GM15510 (cell line): Measurements from ENCODE around the gene MED13L.

ENCODE experiments used
- POLR2A ChIP-seq: IDR thresholded peaks from 3 replicates; pipeline ENCODE4 v1.6.1; 2011; ENCODE audit warnings: borderline replicate concordance; ENCODE audit not compliant: insufficient read length; ENCODE audit errors: extremely low read depth

Gene MED13L

DNA sequence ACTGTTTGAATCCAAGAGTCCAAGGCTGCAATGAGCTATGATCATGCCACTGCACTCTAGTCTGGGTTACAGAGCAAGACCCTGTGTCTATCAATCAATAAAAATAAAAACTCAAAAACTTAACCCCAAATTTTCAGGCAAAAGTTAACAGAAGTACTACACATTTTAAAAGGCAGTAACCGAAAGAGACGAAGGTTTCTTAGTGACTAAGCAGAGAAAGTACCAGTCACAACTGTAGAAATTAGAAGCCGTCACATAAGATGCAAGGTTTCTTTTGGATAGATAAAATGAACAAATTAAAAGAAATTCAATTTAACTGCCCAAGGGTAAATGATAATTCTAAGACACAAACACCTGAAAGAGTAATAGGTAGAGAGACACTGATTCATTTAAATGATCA is 103.5 kb downstream of the MED13L start:
- TF ChIP-seq POLR2A = no peak

DNA sequence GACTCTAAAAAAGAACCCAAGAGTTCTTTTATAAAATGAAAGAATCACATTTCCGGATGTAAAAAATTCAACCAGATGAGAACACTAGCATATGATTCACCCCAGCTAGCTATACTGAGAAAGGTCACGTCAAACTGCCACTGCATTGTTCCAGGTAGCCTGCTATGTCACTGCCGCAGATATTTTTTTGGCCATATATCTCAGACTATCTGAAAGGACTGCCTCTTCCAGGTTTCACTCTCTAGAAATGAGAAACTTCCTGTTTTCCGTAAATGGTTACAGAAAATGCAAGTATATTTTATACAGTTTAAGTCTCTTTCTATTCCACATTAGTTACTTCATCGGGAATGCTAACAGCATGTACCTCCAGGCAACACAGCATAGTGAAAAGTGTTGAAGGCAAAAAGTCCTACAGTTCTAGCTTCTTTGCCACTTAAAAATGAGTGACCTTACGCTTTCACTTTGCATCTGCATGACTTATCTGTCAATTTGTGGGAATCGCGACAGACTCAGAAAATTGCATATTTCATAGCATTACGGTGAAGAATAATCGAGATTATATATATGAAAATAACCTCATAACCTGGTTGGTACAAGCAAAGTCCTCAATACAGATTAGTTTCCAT is 105.2 kb downstream of the MED13L start:
- no peak for TF ChIP-seq POLR2A

DNA sequence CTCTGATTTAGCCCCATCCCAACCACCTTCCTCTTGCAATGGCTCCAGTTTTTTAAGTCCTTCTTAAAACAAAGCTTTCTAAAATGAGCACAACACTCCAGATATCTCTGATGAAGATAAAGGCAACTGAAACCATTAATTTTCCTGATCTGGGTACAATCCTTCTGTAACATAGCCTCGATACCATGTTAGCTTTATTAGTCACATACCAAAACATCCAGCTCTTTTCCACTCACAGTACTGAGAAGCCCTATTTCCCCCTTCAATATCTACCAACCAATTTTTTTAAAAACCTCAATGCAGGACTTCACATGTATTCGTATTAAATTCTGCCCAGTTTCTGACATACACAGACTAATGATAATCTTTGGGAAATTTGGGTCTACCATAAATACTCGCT is 105.9 kb downstream of the MED13L start:
- TF ChIP-seq POLR2A = no peak

DNA sequence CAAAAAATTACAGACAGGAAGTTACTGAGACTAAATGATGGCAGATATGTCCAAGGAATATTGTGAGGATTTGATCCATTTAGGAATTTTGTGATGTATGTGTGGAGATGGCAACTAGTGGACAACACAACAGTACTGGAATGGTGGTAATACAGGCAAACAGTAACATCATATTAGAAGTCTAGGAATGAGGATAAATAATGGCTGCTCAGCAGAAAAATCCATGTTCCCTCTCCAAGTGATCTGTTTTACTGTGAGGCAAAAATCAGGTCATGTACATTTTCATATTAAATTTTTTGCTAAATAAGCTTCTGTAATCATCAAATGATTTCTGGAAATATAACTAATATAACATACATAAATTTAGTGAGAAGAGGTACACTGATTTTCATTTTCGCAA is 108.4 kb downstream of the MED13L start:
- TF ChIP-seq POLR2A = no peak

DNA sequence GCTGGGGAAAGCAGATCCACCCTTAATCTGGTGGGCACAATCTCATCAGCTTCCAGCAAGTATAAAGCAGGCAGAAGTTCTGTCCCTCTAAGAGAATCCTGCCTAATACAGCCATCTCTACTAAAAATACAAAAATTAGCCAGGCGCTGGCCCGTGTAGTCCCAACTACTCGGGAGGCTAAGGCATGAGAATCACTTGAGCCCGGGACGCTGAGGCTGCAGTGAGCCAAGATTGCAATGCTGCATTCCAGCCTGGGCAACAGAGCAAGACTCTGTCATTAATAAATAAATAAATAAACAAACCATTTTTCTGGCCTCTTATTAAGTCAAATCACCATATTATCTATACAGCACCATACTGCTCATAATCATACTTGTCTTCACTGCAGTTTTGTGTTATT is 111.2 kb downstream of the MED13L start:
- no peak for TF ChIP-seq POLR2A

DNA sequence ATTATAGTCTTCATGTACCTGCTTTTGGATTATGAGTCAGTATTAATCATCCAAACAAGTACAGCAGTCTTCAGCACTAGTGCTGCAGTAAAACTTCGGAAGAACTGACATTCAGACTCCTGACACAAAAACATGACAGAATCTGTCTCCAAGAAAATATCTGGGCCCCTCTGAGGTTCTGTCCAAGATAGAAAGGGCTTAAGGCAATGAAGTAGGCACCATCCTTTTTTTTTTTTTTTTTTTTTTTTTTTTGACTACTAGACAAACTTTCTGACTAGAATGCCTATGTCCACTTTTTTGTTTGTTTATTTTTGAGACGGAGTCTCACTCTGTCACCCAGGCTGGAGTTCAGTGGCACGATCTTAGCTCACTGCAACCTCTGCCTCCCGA is 112.5 kb downstream of the MED13L start:
- TF ChIP-seq POLR2A = no peak

DNA sequence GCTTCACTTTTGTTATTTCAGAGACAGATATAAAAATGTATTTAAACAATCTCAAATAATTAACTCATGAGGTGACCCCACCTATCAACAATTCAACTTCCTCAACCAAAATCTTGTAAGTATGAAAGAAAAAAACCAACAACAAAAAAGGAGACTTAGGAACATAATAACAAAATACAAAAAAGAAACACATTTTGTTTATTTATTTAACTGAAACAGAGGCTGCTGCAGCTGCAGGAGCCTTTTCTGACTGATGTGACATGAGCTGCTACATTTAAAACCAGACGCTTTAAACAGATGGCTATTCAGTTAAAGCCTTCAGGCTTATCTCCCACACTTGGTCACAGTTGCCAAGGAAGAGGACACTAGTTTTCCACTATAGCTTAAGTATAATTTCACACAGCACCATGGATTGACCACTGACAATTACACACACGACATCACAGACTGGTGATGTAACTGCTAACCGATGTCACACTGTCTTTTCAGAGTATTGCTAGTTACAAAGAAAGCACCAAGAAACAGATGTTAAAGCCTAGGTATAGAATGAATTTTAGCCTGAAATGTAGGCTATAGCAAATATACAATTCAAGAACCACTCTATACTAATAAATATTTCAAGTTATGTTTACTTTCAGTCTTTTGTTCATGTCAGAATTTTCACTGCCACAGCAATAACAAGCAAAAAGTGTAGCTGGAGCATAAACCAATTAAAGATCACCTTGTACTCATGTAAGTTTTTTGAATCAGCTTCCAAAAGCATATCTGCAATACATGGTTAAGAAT is 113.0 kb downstream of the MED13L start:
- TF ChIP-seq POLR2A = no peak

DNA sequence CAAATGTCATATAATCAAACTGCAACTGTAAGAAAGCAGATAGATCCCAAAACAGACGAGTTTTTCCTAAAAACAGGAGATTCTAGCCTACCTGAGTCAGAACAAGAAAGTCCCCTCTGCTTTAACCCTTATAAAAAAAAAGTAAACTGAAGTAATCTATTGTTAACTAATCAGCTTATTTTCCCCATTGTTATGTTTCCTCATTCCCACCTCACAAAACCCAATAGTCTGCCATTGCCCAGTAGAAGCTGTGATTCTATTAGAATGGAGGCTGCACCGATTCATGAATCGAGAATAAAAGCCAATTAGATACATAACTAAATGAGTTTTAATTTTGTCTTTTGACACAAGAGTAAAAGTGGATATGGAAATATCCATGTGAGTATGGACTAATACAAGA is 115.4 kb downstream of the MED13L start:
- no peak for TF ChIP-seq POLR2A

DNA sequence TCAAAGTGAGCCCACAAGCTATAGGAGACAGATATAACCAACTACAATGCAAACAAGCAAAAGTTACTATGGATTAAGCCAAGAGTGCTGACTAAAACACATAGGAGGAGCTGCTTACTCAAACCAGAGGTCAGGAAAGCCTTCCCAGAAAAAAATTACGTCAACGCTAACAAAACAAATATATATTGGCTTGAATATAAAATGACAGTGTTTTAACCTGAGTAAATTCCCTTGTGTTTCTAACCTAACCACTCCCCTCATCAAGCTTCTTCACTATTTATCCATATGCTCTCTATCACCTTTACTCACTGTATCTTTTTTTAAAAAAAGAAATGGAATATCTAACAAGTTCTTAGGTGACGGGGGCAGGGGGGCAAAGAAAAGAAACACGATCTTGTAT is 115.9 kb downstream of the MED13L start:
- no peak for TF ChIP-seq POLR2A

DNA sequence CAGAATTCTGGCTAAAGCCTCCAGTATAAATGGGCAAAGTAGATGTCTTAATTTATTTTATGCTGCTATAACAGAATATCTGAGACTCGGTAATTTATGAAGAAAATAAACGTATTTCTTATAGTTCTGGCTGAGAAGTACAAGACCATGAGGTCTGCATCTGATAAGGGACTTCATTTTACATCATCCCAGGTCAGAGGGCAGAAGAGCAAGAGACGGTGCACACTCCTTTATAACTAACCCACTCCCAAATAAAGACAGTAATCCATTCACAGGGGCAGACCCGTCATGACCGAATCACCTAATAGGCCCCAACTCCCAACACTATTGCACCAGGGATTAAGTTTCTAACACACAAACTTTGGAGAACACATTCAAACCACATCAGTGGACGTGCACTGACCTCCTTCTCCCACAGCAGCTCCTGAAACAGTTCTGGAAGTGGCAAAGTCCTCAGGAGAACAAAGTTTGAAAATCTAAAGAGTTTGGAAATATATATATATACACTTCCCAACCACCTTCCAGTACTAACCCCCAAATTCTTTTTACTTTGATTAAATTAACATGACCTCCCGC is 116.5 kb downstream of the MED13L start:
- no peak for TF ChIP-seq POLR2A

DNA sequence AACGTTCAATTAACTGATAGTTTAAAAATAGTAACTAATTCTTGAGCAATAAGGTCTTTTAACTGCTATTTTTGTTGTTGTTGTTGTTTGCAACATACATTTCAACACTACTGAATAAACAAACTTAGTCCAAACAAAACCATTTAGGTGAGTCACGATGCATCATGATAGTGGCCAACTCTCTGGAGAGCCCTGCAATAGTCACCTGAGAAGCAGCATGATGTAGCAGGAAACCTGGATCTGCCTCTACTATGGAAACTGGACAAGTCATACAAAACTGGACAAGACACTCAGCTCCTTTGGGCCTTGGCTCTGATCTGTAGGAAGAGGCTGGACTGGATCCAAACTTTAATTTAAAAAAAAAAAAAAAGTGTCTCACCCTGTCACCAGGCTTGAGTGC is 117.3 kb downstream of the MED13L start:
- TF ChIP-seq POLR2A = no peak

DNA sequence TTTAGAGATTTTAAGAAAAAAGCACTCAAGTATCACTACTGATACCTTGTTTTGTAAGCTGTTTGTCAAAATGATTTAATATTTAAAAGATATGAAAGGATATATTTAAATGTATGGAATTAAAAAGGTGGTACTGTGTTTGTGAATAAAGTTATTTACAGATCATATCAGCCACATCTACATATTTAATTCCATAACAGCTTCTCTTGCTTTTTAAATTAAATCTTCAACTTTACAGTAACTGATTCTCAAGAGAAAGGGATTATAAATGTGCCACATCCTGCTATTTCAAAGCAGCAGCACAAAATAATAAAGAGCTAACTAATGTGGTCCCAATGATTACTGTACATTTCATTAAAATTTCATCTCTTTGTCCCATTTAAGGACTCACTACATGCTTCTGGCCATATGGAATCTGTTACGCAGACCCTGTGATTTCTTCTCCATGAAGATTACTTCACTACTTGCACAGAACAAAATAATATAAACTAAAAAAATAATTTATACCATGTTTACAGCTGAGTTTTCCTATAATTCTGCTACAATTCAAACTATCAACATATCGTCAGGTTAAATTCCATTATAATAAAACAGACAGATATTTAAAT is 117.8 kb downstream of the MED13L start:
- TF ChIP-seq POLR2A = no peak

DNA sequence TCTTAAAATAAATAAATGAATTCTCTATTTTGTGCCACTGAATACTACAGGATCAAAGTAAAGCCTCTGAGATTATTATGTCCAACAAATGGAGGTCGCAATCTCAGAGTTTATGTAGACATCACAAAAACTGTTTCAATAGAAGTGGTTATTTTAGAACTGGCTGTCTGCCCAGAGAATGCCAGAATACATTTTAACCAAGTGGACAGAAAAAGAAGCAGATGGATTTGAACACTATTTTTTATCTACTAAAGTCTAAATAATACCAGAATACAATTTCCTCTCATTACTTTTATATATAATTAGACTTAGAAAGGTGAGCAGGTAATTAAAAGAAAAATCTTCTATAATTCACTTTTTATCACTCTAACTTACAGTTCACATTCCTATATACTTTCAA is 118.3 kb downstream of the MED13L start:
- TF ChIP-seq POLR2A = no peak

DNA sequence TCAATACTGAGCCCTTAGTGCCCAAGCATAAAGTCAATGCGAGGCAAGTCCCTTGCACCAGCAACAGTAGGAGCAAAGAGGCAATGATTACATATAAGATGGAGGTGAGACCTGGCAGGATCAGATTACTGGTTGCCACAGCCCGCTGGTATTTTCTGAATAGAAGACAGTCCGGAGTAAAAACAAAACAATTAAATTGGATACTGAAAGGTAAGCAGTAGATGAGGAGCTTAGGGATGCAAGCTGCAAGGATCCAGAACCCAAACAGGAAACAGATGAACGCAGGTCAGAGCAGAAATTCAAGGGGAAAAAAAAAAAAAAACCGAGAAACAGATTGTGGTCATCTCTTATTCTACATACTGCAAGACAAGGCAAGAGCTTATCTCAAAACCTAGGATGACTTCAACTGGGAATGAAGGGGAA is 119.6 kb downstream of the MED13L start:
- no peak for TF ChIP-seq POLR2A

DNA sequence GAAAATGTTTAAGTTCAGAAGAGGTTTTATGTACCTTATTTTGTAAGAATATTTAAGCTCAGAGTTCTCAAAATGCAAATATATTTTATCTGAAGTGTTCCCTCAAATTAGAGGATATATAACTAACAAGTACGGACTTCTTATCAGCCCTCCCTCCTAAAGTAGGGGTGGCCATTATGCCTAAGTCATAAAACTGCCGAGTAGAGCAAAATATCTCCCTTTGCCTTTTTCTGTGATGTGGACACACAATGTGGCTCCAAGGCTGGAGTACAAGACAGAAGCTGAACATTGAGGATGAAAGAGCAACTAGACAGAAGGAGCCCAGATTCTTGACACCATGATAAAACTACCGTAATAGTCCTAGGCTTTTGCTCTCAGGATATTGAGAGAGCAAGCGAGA is 120.9 kb downstream of the MED13L start:
- no peak for TF ChIP-seq POLR2A
